ENCODE data around the gene ARMC6. TPM values are rescaled to one million over a fixed set of nuclear protein-coding genes. Genes with fewer than 3 reads are reported as not detected.
A peak's percentile ranks its signal among the peaks of the same experiment; 100 is the strongest.

Gene ARMC6
- total RNA-seq, 1 experiment from 2014 or later = 66.5 TPM

DNA sequence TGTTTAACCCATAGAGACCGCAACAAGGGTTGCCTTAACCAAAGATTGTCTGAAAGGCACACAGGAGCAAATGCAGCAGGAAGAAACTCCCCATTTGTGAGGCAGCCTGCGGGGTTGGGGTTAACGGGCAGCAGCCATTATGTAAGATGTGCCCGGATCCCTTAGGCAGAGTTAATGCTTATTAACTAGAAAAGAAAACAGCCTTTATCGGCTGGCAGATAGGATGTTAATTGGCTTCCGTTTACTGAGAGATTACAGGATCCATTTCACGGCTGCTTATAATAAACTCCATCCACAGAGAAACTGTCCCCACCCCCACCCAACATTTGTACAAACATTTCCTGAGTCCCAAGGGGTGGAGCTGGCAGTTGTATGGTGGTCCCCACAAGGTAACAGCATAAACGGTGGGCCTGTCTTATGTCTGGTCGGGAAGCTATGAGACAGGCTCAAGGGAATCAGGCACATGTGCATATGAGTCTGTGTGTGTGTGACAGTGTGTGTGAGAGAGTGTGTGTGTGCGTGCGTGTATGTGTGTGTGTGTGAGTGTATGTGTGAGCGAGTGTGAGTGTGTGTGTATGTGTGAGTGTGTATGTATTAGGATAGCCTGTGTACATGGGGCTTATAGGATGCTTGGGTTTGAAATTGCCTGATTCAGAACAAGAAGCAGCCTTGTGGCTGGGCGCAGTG, 40.9 kb downstream of the ARMC6 start:
- Histone ChIP-seq H3K56ac (ENCODE audit: insufficient read length, low read depth, low read length) (no peak overlapping the region), H3T11ph (ENCODE audit: low read length) (no peak overlapping the region), H4K91ac (ENCODE audit: insufficient read length, low read depth, low read length) (no peak overlapping the region), H2BK15ac (ENCODE audit: low read depth, low read length) (no peak overlapping the region), H2BK5ac (ENCODE audit: insufficient read length, low read length) (no peak overlapping the region), H3K27me3 (ENCODE audit: insufficient read depth, low read length) (no peaks in the 10 kb centered on the region; the same call in 1 of the 2 replicates), H3K27ac (ENCODE audit: insufficient read length, low read depth, low read length) (no peak overlapping the region), H4K20me1 (ENCODE audit: control insufficient read depth, insufficient read depth, insufficient read length) (no peaks in the 10 kb centered on the region), H3K4me2 (ENCODE audit: insufficient read depth, insufficient read length, low read length) (no peak overlapping the region), H4K5ac (ENCODE audit: insufficient read length, low read depth, low read length) (no peak overlapping the region), H4K8ac (replicated peaks; ENCODE audit: insufficient read length, low read depth, low read length) (peak overlapping the region; percentile 25), H2BK12ac (ENCODE audit: insufficient read length, low read depth, low read length) (no peak overlapping the region), H2AFZ (ENCODE audit: low read length) (no peak overlapping the region), H3K79me1 (ENCODE audit: insufficient read depth, low read depth, low read length, poor library complexity, severe bottlenecking) (no peaks in the 10 kb centered on the region), H2BK20ac (ENCODE audit: low read depth, low read length, poor library complexity, severe bottlenecking) (no peak overlapping the region), H3K9ac (ENCODE audit: extremely low read depth, insufficient read length, low read length) (no peak overlapping the region), H3K4ac (ENCODE audit: low read depth, low read length) (no peak overlapping the region), H2BK120ac (ENCODE audit: low read depth, low read length, poor library complexity, severe bottlenecking) (no peak overlapping the region), H3K18ac (ENCODE audit: insufficient read length, low read depth, low read length) (no peak overlapping the region), H3K14ac (ENCODE audit: insufficient read depth, low read length) (no peak overlapping the region), H3K23me2 (ENCODE audit: insufficient read length, low read depth, low read length, poor library complexity, severe bottlenecking) (no peaks in the 10 kb centered on the region), H3K23ac (ENCODE audit: insufficient read length, low read depth, low read length) (no peak overlapping the region), H3K4me1 (ENCODE audit: insufficient read depth, low read length) (no peaks in the 10 kb centered on the region), H2AK5ac (ENCODE audit: insufficient read length, low read length) (no peak overlapping the region), H3K79me2 (ENCODE audit: insufficient read depth, low read length) (no peaks in the 10 kb centered on the region), H3K9me3 (ENCODE audit: control insufficient read depth, low read depth, low read length) (no peaks in the 10 kb centered on the region)
- WGBS (ENCODE audit: extremely low coverage, insufficient read length, low lambda C conversion rate) = 100% methylated on average over 3 of the region's 13 CpGs
- H3K27me3 Mint-ChIP-seq (ENCODE audit: low read depth) = peaks cover 86% of the 10 kb centered on the region
- H3K36me3 Mint-ChIP-seq (ENCODE audit: insufficient read depth in 1 of 3, low read depth in 3 of 3) = no peaks in the 10 kb centered on the region; a peak in 1 of 7 replicates
- H3K4me1 Mint-ChIP-seq = peaks cover 0 to 2% of the 10 kb centered on the region in 2 experiments; a peak in 1 of 4 replicates
- DNase-seq = no peak
- TF ChIP-seq, protein P1, sequence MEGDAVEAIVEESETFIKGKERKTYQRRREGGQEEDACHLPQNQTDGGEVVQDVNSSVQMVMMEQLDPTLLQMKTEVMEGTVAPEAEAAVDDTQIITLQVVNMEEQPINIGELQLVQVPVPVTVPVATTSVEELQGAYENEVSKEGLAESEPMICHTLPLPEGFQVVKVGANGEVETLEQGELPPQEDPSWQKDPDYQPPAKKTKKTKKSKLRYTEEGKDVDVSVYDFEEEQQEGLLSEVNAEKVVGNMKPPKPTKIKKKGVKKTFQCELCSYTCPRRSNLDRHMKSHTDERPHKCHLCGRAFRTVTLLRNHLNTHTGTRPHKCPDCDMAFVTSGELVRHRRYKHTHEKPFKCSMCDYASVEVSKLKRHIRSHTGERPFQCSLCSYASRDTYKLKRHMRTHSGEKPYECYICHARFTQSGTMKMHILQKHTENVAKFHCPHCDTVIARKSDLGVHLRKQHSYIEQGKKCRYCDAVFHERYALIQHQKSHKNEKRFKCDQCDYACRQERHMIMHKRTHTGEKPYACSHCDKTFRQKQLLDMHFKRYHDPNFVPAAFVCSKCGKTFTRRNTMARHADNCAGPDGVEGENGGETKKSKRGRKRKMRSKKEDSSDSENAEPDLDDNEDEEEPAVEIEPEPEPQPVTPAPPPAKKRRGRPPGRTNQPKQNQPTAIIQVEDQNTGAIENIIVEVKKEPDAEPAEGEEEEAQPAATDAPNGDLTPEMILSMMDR (conservative IDR thresholded peaks at IDR 0.05) = no peak
- no peak overlapping the region for H3K27ac Mint-ChIP-seq
- no peak overlapping the region for H3K4me3 Mint-ChIP-seq
- no peaks in the 10 kb centered on the region for H3K9me3 Mint-ChIP-seq
